Caco-2 (cell line): Measurements from ENCODE around the gene SPRYD4. TPM values are rescaled to one million over a fixed set of nuclear protein-coding genes. Genes with fewer than 3 reads are reported as not detected.
A peak's percentile ranks its signal among the peaks of the same experiment; 100 is the strongest.
"Not testable (repeated sequence)": the region's sequence is repeated elsewhere in the genome, so short reads cannot be mapped to it uniquely, and the experiment has no call there.

Source experiments
- BruUV-seq: library from RNA; stranded (reverse); fragments of 400-500 nt; replicated peaks from 2 replicates; lab custom pipeline; 2021; lab: Mats Ljungman, UMichigan
- CTCF ChIA-PET: fragments of 300-600 bp; sonication (Branson Sonifier 250); formaldehyde crosslinking; loops from one replicate; lab custom pipeline; 2022; ENCODE audit warnings: antibody characterized with exemption; lab: Charles Lee
- POLR2A ChIA-PET: fragments of 300-600 bp; sonication (Branson Sonifier 250); formaldehyde crosslinking; loops from one replicate; lab custom pipeline; 2022; ENCODE audit warnings: antibody characterized with exemption; lab: Charles Lee
- DNase-seq, 2 experiments: peaks; one replicate each; pipeline versions ENCODE4 v3.0.0 to v3.0.0-alpha.2; 2020 to 2022
- H3K27me3 ChIP-seq: replicated peaks from 2 replicates; pipeline ENCODE4 v1.6.0; 2011; ENCODE audit warnings: low read length; ENCODE audit not compliant: control insufficient read depth, insufficient read depth
- H3K36me3 ChIP-seq: 2 replicates; pipeline ENCODE4 v1.5.1; 2011; ENCODE audit warnings: low read length; ENCODE audit not compliant: control insufficient read depth, insufficient read depth
- H3K4me1 ChIP-seq: fragments of 250-450 bp; sonication (Bioruptor Pico); 2 replicates; pipeline ENCODE4 v1.5.1; 2020; ENCODE audit warnings: mild to moderate bottlenecking
- H3K4me3 ChIP-seq: 2 replicates; pipeline ENCODE4 v1.5.1; 2011; ENCODE audit warnings: low read depth, mild to moderate bottlenecking, control low read depth, low read length
- H3K9me3 ChIP-seq: fragments of 250-450 bp; sonication (Bioruptor Pico); 2 replicates; pipeline ENCODE4 v1.5.1; 2020; ENCODE audit warnings: mild to moderate bottlenecking, moderate library complexity
- H3K27ac Mint-ChIP-seq: one replicate; pipeline ENCODE4 v1.8.0; 2022; ENCODE audit warnings: mixed read lengths; ENCODE audit not compliant: unreplicated experiment
- H3K27me3 Mint-ChIP-seq: one replicate; pipeline ENCODE4 v1.8.0; 2022; ENCODE audit warnings: mixed read lengths; ENCODE audit not compliant: insufficient read depth, unreplicated experiment
- H3K36me3 Mint-ChIP-seq: one replicate; pipeline ENCODE4 v1.8.0; 2022; ENCODE audit warnings: mild to moderate bottlenecking, mixed read lengths; ENCODE audit not compliant: insufficient read depth, unreplicated experiment
- H3K4me1 Mint-ChIP-seq: one replicate; pipeline ENCODE4 v1.8.0; 2022; ENCODE audit warnings: low read depth, mixed read lengths; ENCODE audit not compliant: unreplicated experiment
- H3K4me3 Mint-ChIP-seq: one replicate; pipeline ENCODE4 v1.8.0; 2022; ENCODE audit warnings: mild to moderate bottlenecking, moderate library complexity, mixed read lengths; ENCODE audit not compliant: unreplicated experiment
- H3K9me3 Mint-ChIP-seq: one replicate; pipeline ENCODE4 v1.8.0; 2022; ENCODE audit warnings: mixed read lengths; ENCODE audit not compliant: unreplicated experiment
- CTCF ChIP-seq, 2 experiments: fragments of 200-600 bp in 1 of 2; IDR thresholded peaks; 1 replicate in 1 of 2; 2 replicates in 1 of 2; pipeline versions ENCODE4 v1.5.1 to v1.8.0; 2011 to 2022; ENCODE audit warnings: antibody characterized with exemption in 1 of 2, control low read depth in 1 of 2, inconsistent platforms in 1 of 2, low read depth in 1 of 2, low read length in 1 of 2, mild to moderate bottlenecking in 1 of 2, moderate library complexity in 1 of 2; ENCODE audit not compliant: insufficient read depth in 1 of 2, severe bottlenecking in 1 of 2, unreplicated experiment in 1 of 2
- intact Hi-C: fragments of 100-400 bp; cut with micrococcal nuclease; formaldehyde crosslinking; loops from one replicate; pipeline ENCODE4 v1.10.0; 2022; ENCODE audit not compliant: unreplicated experiment
- total RNA-seq: library from RNA; stranded (reverse); gene quantifications from 2 replicates; pipeline ENCODE4 v1.2.3, GENCODE V29; 2022

Gene SPRYD4
- total RNA-seq, 1 experiment from 2014 or later, result 2.8 TPM

GRCh38 chr12:56510786-56511185 is 42.4 kb downstream of the SPRYD4 start:
- no peaks in the 10 kb centered on the region for H3K27me3 Mint-ChIP-seq
- H3K4me1 Mint-ChIP-seq, result no peaks in the 10 kb centered on the region
- Histone ChIP-seq H3K4me3 (no peak overlapping the region), H3K9me3 (no peaks in the 10 kb centered on the region), H3K36me3 (no peaks in the 10 kb centered on the region), H3K4me1 (no peaks in the 10 kb centered on the region), H3K27me3 (no peaks in the 10 kb centered on the region)
- ChIA-PET POLR2A (no interaction called here), CTCF (no interaction called here)
- H3K27ac Mint-ChIP-seq, result no peak overlapping the region
- DNase-seq, result no peak
- TF ChIP-seq CTCF (IDR thresholded peaks at IDR 0.05; ENCODE audit: insufficient read depth in 1 of 2, low read depth in 1 of 2, low read length in 1 of 2, severe bottlenecking in 1 of 2, unreplicated experiment in 1 of 2), result no peak
- no TSS peak for BruUV-seq
- H3K36me3 Mint-ChIP-seq, result no peaks in the 10 kb centered on the region
- intact Hi-C loops, result no loop called here
- H3K9me3 Mint-ChIP-seq, result no peaks in the 10 kb centered on the region
- no peak overlapping the region for H3K4me3 Mint-ChIP-seq

- H3K27ac Mint-ChIP-seq, H3K4me3 Mint-ChIP-seq, H3K9me3 Mint-ChIP-seq, POLR2A ChIA-PET, H3K4me1 Mint-ChIP-seq, H3K4me3 ChIP-seq, H3K9me3 ChIP-seq, H3K27me3 ChIP-seq, H3K36me3 Mint-ChIP-seq, H3K4me1 ChIP-seq, DNase-seq, H3K36me3 ChIP-seq, BruUV-seq, H3K27me3 Mint-ChIP-seq, intact Hi-C loops: not testable (repeated sequence)
- peak in 1 of 2 experiments; percentile 7 for TF ChIP-seq CTCF (IDR thresholded peaks at IDR 0.05; ENCODE audit: insufficient read depth in 1 of 2, low read depth in 1 of 2, low read length in 1 of 2, severe bottlenecking in 1 of 2, unreplicated experiment in 1 of 2)
- CTCF ChIA-PET, result interaction anchor here (1.0 to 1.9 kb wide), 7 partner anchors 27 to 123 kb away, joined by 3 to 12 read pairs (median 4); no protein-coding TSS in a partner anchor
These were observed 45.6 kb downstream of the SPRYD4 start for GRCh38 chr12:56514014-56514318.

GRCh38 chr12:56517854-56518253 is 49.5 kb downstream of the SPRYD4 start:
- Mint-ChIP-seq H3K27me3 (no peaks in the 10 kb centered on the region), H3K4me3 (no peak overlapping the region), H3K27ac (no peak overlapping the region), H3K9me3 (no peaks in the 10 kb centered on the region), H3K4me1 (peaks cover 3% of the 10 kb centered on the region), H3K36me3 (no peaks in the 10 kb centered on the region)
- intact Hi-C loops, result no loop called here
- no peak for TF ChIP-seq CTCF (IDR thresholded peaks at IDR 0.05; ENCODE audit: insufficient read depth in 1 of 2, low read depth in 1 of 2, low read length in 1 of 2, severe bottlenecking in 1 of 2, unreplicated experiment in 1 of 2)
- no TSS peak for BruUV-seq
- Histone ChIP-seq H3K4me3 (no peak overlapping the region), H3K9me3 (no peaks in the 10 kb centered on the region), H3K4me1 (peaks cover 4% of the 10 kb centered on the region; the same call in 1 of the 2 replicates), H3K36me3 (no peaks in the 10 kb centered on the region), H3K27me3 (no peaks in the 10 kb centered on the region)
- ChIA-PET POLR2A (no interaction called here), CTCF (no interaction called here)
- no peak for DNase-seq
